Measurements from ENCODE around the gene IDH3A.

DNA sequence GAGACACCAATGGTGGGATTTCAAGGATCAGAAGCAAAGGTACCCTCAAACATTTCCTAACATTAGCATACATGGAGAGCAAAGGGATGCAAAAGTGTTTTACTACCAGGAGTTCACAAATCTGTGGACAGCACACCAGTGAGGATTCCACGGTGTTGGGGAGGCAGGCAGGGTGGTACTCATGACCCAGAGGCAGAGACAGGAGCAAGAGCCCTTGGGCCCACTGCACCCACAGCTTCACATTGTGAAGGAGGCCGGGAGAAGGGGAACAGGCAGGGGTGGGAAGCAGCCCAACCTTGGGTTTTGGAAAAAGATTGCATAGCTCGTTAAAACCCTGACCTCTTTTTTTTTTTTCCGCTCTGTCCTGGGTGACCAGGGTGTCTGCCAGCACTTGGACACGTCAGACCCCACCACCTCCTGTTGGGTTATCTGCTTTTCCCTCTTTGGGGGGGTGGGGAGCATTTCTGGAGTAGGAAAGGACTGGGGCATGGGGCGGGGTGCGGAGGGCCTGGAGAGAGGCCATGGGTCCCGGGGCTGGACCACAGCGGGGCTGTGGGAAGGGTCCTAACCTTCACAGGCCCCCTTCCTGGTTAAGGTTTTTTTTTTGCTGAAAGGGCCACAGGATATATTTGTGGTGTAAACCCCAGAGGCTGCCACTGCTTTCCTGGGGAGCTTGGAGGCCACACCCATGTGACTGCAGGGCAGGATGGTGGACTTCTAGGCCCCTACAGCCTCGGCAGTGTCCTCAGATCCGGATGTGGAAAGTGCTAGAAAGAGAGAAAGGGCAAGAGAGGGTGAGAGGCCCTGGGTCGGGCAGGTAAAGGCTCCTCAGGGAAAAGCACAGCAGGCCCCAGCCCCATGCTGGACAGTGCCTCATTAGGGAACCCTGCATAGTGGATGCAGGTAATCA is 44.3 kb upstream of the IDH3A start:
- no peak for TF ChIP-seq POLR2A (IDR thresholded peaks at IDR 0.05)
- TF ChIP-seq CTCF (IDR thresholded peaks at IDR 0.05), result no peak
